ENCODE measurements around the gene PAQR3.
A peak's percentile ranks its signal among the peaks of the same experiment; 100 is the strongest.

Gene PAQR3, protein sequence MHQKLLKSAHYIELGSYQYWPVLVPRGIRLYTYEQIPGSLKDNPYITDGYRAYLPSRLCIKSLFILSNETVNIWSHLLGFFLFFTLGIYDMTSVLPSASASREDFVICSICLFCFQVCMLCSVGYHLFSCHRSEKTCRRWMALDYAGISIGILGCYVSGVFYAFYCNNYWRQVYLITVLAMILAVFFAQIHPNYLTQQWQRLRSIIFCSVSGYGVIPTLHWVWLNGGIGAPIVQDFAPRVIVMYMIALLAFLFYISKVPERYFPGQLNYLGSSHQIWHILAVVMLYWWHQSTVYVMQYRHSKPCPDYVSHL

DNA sequence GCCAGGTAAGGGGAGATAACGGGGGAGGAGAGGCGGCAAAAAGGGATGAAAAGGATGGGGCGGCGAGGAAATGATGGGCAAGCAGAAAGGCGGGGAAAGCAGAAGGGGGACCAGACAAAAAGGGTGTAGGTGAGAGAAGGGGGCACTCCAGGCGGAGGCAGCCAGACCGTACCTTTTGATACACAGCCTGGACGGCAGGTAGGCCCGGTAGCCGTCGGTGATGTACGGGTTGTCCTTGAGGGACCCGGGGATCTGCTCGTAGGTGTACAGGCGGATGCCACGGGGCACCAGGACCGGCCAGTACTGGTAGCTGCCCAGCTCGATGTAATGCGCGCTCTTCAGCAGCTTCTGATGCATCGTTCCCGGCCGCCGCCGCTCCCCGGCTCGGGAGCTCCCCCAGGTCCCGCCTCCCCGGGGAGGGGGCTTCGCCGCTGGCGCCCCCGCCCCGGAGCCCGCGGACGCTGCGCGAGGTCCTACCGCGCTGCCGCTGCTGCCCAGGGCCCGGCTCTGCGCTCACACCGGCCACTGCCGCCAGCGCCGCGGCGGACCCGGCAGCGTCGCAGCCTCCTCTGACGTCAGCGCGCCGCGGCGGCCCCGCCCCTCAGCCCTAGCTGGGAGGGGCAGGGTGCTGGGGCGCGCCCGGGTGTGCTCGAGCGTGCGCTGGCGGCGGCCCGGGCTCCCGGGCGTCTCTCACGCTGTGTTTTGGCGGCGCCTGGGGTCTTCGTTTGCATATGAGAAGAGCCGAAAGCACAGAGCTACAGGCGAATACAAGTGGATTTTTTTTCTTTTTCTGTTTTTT, at the start of gene PAQR3:
TSS of gene PAQR3 (minus strand) at position 571 of the 799 bp plus-strand sequence. CDS start at position 357, 214 bp downstream.
- Mint-ChIP-seq H3K4me3 (peak within 1 kb of the TSS; percentile 92), H3K36me3 (ENCODE audit: low read depth) (peaks cover 16% of the 10 kb centered on the region), H3K9me3 (no peaks in the 10 kb centered on the region), H3K27ac (peak within 1 kb of the TSS; percentile 76), H3K4me1 (ENCODE audit: low read depth) (peaks cover 41% of the 10 kb centered on the region), H3K27me3 (peaks cover 16% of the 10 kb centered on the region)

DNA sequence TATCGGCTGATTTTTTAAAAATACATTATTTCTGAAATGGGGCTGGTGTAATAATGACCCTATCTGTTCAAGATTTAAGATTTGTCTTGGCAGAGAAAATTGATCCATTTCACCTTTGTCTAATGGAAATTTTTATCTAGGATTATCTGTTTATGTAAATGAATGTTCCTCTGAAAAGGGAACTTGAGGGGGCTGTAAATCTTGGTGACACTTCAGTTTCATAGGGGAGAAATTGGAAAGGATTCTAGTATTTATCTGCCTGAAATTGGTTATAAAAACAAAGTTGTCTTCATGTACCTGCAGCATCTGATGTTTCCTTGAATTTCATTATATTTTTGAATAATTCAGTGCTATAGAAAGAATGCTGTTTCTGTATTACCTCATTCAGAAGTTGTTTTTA, 48.4 kb upstream of the PAQR3 start:
- H3K27ac Mint-ChIP-seq: no peak overlapping the region
- no peaks in the 10 kb centered on the region for H3K9me3 Mint-ChIP-seq

DNA sequence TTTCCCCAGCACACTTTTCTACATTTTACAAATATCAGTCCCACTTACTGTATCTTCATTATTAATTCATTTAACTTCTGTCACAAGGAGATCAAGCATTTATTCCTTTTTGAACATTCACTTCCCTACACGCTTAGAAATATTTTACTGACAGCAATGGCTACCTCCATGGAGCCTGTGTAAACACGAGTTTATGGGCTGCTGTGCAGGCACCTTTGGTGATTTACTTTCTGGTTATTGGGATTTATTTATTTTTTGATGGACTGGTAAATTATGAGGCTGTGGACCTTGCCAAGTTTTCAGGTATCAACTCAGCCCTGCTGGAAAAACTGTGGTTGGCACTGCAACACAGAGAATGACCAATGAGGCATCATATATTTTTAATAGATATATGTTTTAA, 45.4 kb upstream of the PAQR3 start:
- no peak overlapping the region for H3K4me3 Mint-ChIP-seq
- H3K27me3 Mint-ChIP-seq: no peaks in the 10 kb centered on the region
- H3K36me3 Mint-ChIP-seq (ENCODE audit: low read depth): no peaks in the 10 kb centered on the region
- H3K9me3 Mint-ChIP-seq: no peaks in the 10 kb centered on the region
- no peak overlapping the region for H3K27ac Mint-ChIP-seq
- no peaks in the 10 kb centered on the region for H3K4me1 Mint-ChIP-seq (ENCODE audit: low read depth)

More for the DNA sequence above, 48.4 kb upstream of the PAQR3 start:
- H3K4me3 Mint-ChIP-seq: no peak overlapping the region
- no peaks in the 10 kb centered on the region for H3K36me3 Mint-ChIP-seq (ENCODE audit: low read depth)
- H3K27me3 Mint-ChIP-seq: no peaks in the 10 kb centered on the region
- H3K4me1 Mint-ChIP-seq (ENCODE audit: low read depth): no peaks in the 10 kb centered on the region

GRCh38 chr4:78975865-78976264, 36.6 kb upstream of the PAQR3 start:
- H3K27ac Mint-ChIP-seq: no peak overlapping the region

GRCh38 chr4:78971776-78972175, 32.5 kb upstream of the PAQR3 start:
- no peak overlapping the region for H3K4me3 Mint-ChIP-seq
- no peaks in the 10 kb centered on the region for H3K27me3 Mint-ChIP-seq
- no peak overlapping the region for H3K27ac Mint-ChIP-seq
- H3K4me1 Mint-ChIP-seq (ENCODE audit: low read depth): no peaks in the 10 kb centered on the region
- no peaks in the 10 kb centered on the region for H3K36me3 Mint-ChIP-seq (ENCODE audit: low read depth)
- H3K9me3 Mint-ChIP-seq: no peaks in the 10 kb centered on the region

More at GRCh38 chr4:78975865-78976264, 36.6 kb upstream of the PAQR3 start:
- Mint-ChIP-seq H3K36me3 (ENCODE audit: low read depth) (no peaks in the 10 kb centered on the region), H3K9me3 (no peaks in the 10 kb centered on the region), H3K4me3 (no peak overlapping the region), H3K27me3 (no peaks in the 10 kb centered on the region), H3K4me1 (ENCODE audit: low read depth) (no peaks in the 10 kb centered on the region)

GRCh38 chr4:78971326-78971725, 32.1 kb upstream of the PAQR3 start:
- H3K27ac Mint-ChIP-seq: no peak overlapping the region
- no peaks in the 10 kb centered on the region for H3K27me3 Mint-ChIP-seq
- no peaks in the 10 kb centered on the region for H3K36me3 Mint-ChIP-seq (ENCODE audit: low read depth)
- no peak overlapping the region for H3K4me3 Mint-ChIP-seq
- no peaks in the 10 kb centered on the region for H3K9me3 Mint-ChIP-seq
- no peaks in the 10 kb centered on the region for H3K4me1 Mint-ChIP-seq (ENCODE audit: low read depth)

GRCh38 chr4:78962597-78963115, 23.4 kb upstream of the PAQR3 start:
- Mint-ChIP-seq H3K9me3 (no peaks in the 10 kb centered on the region), H3K4me3 (no peak overlapping the region), H3K4me1 (ENCODE audit: low read depth) (no peaks in the 10 kb centered on the region), H3K27ac (no peak overlapping the region), H3K27me3 (peaks cover 3% of the 10 kb centered on the region), H3K36me3 (ENCODE audit: low read depth) (no peaks in the 10 kb centered on the region)

DNA sequence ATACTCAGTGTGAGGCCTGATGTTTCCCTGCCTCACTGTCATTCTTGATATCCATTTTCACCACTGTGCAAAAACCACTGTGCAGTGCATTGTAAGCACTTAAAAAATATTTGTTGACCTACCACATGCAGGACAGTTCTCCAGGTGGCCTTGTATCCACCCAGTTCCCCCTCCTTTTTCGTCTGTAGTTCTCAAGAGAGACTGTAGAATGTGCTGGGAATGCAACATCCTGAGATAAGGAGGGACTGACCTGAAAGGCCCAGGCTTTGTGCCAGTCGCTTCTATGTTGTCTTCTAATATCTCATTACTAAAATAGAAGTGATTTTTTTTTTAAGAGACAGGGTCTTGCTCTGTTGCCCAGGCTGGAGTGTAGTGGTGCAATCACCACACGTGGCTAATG, 21.7 kb upstream of the PAQR3 start:
- peaks cover 3% of the 10 kb centered on the region for H3K27me3 Mint-ChIP-seq
- H3K9me3 Mint-ChIP-seq: no peaks in the 10 kb centered on the region
- no peak overlapping the region for H3K4me3 Mint-ChIP-seq
- H3K27ac Mint-ChIP-seq: no peak overlapping the region
- H3K36me3 Mint-ChIP-seq (ENCODE audit: low read depth): no peaks in the 10 kb centered on the region
- no peaks in the 10 kb centered on the region for H3K4me1 Mint-ChIP-seq (ENCODE audit: low read depth)

GRCh38 chr4:78956975-78957374, 17.7 kb upstream of the PAQR3 start:
- Mint-ChIP-seq H3K27me3 (peaks cover 3% of the 10 kb centered on the region), H3K4me3 (no peak overlapping the region), H3K27ac (no peak overlapping the region), H3K36me3 (ENCODE audit: low read depth) (no peaks in the 10 kb centered on the region), H3K4me1 (ENCODE audit: low read depth) (no peaks in the 10 kb centered on the region), H3K9me3 (no peaks in the 10 kb centered on the region)

DNA sequence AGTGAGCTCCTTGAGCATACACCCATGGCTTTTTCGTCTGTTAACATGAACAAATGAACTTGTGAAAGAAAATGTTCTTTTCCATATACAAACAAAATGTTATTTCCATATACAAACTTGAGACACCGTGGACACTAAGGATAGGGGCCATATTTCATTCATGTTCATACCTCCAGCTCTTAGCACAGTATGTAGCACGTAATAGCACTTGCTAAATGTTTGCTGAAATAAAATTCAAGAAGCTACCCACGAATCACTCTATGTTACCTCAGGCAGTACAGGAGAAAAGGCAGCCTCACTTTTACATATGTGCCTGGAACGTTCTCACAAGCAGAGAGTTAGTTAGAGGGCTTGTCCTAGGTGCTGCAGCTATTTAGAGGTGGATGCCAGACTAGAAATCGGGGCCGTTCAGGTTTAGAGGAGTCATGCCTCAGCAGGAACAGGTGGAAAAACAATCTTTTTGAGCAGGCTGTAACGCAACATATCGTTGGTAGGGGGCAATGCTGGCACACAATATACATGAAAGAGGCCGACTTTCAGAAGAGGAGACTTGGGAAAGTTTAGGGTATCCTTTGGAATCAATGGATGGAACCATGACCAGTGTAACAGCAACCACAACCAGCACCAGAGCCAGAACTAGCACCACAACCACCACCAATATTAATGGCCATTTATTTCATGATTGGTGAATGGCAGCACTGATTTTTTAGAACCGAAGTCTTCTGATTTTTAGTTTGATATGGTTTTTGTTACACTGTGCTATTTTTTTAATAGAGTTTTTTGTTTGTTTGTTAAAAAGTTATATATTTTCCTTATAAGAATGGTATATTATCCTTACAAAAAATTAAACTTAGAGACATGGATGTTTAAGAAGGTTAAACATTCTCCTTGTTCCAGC, 14.8 kb upstream of the PAQR3 start:
- no peaks in the 10 kb centered on the region for H3K9me3 Mint-ChIP-seq
- H3K4me3 Mint-ChIP-seq: no peak overlapping the region
- no peaks in the 10 kb centered on the region for H3K36me3 Mint-ChIP-seq (ENCODE audit: low read depth)
- no peaks in the 10 kb centered on the region for H3K4me1 Mint-ChIP-seq (ENCODE audit: low read depth)
- peaks cover 3% of the 10 kb centered on the region for H3K27me3 Mint-ChIP-seq
- H3K27ac Mint-ChIP-seq: no peak overlapping the region

DNA sequence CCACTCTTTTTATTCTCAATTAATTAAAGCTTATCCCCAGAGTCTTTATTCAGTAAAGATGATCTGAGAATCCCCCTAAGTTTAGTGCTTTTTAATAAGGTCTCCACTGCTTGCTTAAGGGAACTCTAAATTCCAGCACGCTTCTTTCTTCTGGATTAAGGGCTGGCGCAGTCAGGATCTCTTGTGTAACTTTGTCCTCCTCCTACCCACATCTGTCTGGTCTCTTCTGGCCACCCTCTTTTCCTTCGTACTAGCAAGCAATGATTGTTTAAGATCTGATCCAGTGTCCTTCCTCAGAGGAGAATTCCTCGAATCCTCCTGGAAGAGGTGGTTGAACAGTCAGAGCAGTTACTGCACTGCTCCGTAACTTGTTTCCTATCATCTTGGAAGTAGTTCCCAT, 14.0 kb upstream of the PAQR3 start:
- Mint-ChIP-seq H3K27ac (no peak overlapping the region), H3K4me1 (ENCODE audit: low read depth) (no peaks in the 10 kb centered on the region), H3K27me3 (peaks cover 4% of the 10 kb centered on the region), H3K4me3 (no peak overlapping the region), H3K36me3 (ENCODE audit: low read depth) (no peaks in the 10 kb centered on the region), H3K9me3 (no peaks in the 10 kb centered on the region)

DNA sequence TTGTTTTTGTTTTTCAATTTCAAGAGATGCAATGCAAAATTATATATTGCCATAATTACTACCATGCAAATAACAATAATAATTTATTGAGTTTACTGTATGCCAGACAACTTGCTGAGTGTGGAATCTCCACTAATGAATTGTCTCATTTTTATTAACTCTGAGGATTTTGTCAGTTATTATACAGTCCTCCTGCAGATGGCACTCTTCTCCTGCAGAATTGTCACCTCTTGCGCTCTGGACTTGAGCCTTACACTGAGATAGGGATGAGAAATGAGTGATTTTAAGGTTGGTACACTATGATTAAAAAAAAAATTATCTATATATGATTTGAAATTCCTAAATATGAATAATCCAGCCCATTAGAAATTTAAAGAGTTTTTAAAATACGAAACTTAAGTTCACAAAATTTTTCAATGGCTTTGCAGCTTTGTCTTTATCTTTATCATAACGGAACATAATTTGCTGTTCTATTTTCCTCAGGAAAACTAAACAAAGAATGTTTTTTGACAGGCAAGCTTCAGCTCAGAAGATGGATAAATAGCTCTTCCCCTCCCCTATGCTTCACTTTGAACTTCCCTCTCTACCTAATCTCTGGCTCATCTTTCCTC, 12.7 kb upstream of the PAQR3 start:
- Mint-ChIP-seq H3K4me3 (no peak overlapping the region), H3K4me1 (ENCODE audit: low read depth) (no peaks in the 10 kb centered on the region), H3K27ac (no peak overlapping the region), H3K36me3 (ENCODE audit: low read depth) (no peaks in the 10 kb centered on the region), H3K27me3 (peaks cover 13% of the 10 kb centered on the region), H3K9me3 (no peaks in the 10 kb centered on the region)

GRCh38 chr4:78949735-78950134, 10.5 kb upstream of the PAQR3 start:
- Mint-ChIP-seq H3K27me3 (peaks cover 31% of the 10 kb centered on the region), H3K27ac (no peak overlapping the region), H3K4me1 (ENCODE audit: low read depth) (peaks cover 9% of the 10 kb centered on the region), H3K4me3 (no peak overlapping the region), H3K9me3 (no peaks in the 10 kb centered on the region), H3K36me3 (ENCODE audit: low read depth) (no peaks in the 10 kb centered on the region)

- Mint-ChIP-seq H3K4me1 (ENCODE audit: low read depth) (peaks cover 19% of the 10 kb centered on the region), H3K27ac (peak overlapping the region; percentile 18), H3K27me3 (peaks cover 53% of the 10 kb centered on the region), H3K9me3 (no peaks in the 10 kb centered on the region), H3K36me3 (ENCODE audit: low read depth) (no peaks in the 10 kb centered on the region), H3K4me3 (no peak overlapping the region)
Measured at GRCh38 chr4:78945651-78946179, 6.5 kb upstream of the PAQR3 start.
